Hematopoietic multipotent progenitor cell treated with erythropoietin and hydrocortisone succinate and interleukin-3 and kit ligand, for 4 days (in vitro differentiated cells): Measurements from ENCODE around the gene NDUFS2.

ENCODE experiments used
- DNase-seq: peaks from one replicate; pipeline ENCODE4 v3.0.0-alpha.2; 2015

NDUFS2 gene

GRCh38 chr1:161196521-161197451 lies 5.4 kb upstream of the NDUFS2 start:
- DNase-seq, result no peak

GRCh38 chr1:161197560-161198193 lies 4.5 kb upstream of the NDUFS2 start:
- DNase-seq, result no peak

- peak; percentile 52 for DNase-seq
These were observed 3.8 kb upstream of the NDUFS2 start for GRCh38 chr1:161198194-161198896.

- DNase-seq, result no peak
These were observed 3.2 kb upstream of the NDUFS2 start, which contains the start of gene ADAMTS4 for GRCh38 chr1:161198897-161199431. TSS of gene ADAMTS4 (minus strand) at chr1:161199054. CDS start at chr1:161198627, 427 bp downstream.

GRCh38 chr1:161199506-161200139 lies 2.5 kb upstream of the NDUFS2 start:
- no peak for DNase-seq

- DNase-seq, result no peak
These were observed 1.7 kb upstream of the NDUFS2 start for GRCh38 chr1:161200421-161200991.

GRCh38 chr1:161200992-161201835 lies 953 bp upstream of the NDUFS2 start:
- DNase-seq, result peak; percentile 53

GRCh38 chr1:161206411-161207140 lies 4.4 kb downstream of the NDUFS2 start:
- no peak for DNase-seq

GRCh38 chr1:161207173-161207572 lies 5.0 kb downstream of the NDUFS2 start:
- no peak for DNase-seq

- peak; percentile 94 for DNase-seq
These were observed 7.7 kb downstream of the NDUFS2 start for GRCh38 chr1:161209790-161210409.

- DNase-seq, result no peak
These were observed 12.2 kb downstream of the NDUFS2 start for GRCh38 chr1:161214369-161214768.

GRCh38 chr1:161215076-161215475 lies 12.9 kb downstream of the NDUFS2 start, which contains the start of gene FCER1G:
TSS of gene FCER1G (plus strand) at chr1:161215295. CDS start at chr1:161215322, 27 bp downstream.
- peak; percentile 88 for DNase-seq

- DNase-seq, result peak; percentile 75
These were observed 15.0 kb downstream of the NDUFS2 start for GRCh38 chr1:161216945-161217712.

GRCh38 chr1:161217831-161218230 lies 15.7 kb downstream of the NDUFS2 start:
- DNase-seq, result no peak

GRCh38 chr1:161218301-161219077 lies 16.3 kb downstream of the NDUFS2 start:
- no peak for DNase-seq

GRCh38 chr1:161219078-161219892 lies 17.1 kb downstream of the NDUFS2 start:
- no peak for DNase-seq

- no peak for DNase-seq
These were observed 17.8 kb downstream of the NDUFS2 start for GRCh38 chr1:161220002-161220401.
